Measurements from ENCODE around the gene PUS7.

- TF ChIP-seq POLR2AphosphoS5 (IDR thresholded peaks at IDR 0.05; ENCODE audit: low read depth, low read length) (no peak), TAF1 (IDR thresholded peaks at IDR 0.05; ENCODE audit: borderline replicate concordance, insufficient read depth, low read length) (no peak), REST (IDR thresholded peaks at IDR 0.05; ENCODE audit: insufficient read depth in 1 of 2, low read depth in 2 of 2, low read length in 2 of 2) (no peak)
These were observed 19.9 kb downstream of the PUS7 start for GRCh38 chr7:105502173-105502572.

All from PFSK-1 (cell line).